ENCODE results near the gene CA5B.

Gene CA5B

GRCh38 chrX:15714529-15714928 is 23.5 kb upstream of the CA5B start:
- in situ Hi-C loops (cut with HindIII; ENCODE audit: low pct_ligation_motif_present, low sequenced_read_pairs) = no loop called here
- no peaks in the 10 kb centered on the region for H3K27me3 ChIP-seq (replicated peaks)
- no peak overlapping the region for H3K4me3 ChIP-seq (ENCODE audit: low read depth, low read length)
- H3K27ac ChIP-seq = no peak overlapping the region
- TF ChIP-seq CTCF (IDR thresholded peaks at IDR 0.05; ENCODE audit: low read depth, low read length, missing control alignments) = no peak
- no peaks in the 10 kb centered on the region for H3K36me3 ChIP-seq (replicated peaks)
- DNase-seq = no peak

GRCh38 chrX:15718283-15718970 is 19.6 kb upstream of the CA5B start:
- no peaks in the 10 kb centered on the region for H3K27me3 ChIP-seq (replicated peaks)
- H3K4me3 ChIP-seq (ENCODE audit: low read depth, low read length) = no peak overlapping the region
- H3K27ac ChIP-seq = no peak overlapping the region
- H3K36me3 ChIP-seq (replicated peaks) = no peaks in the 10 kb centered on the region
- no peak for DNase-seq
- in situ Hi-C loops (cut with HindIII; ENCODE audit: low pct_ligation_motif_present, low sequenced_read_pairs) = no loop called here
- TF ChIP-seq CTCF (IDR thresholded peaks at IDR 0.05; ENCODE audit: low read depth, low read length, missing control alignments) = no peak

- DNase-seq = no peak
- Histone ChIP-seq H3K36me3 (replicated peaks) (no peaks in the 10 kb centered on the region), H3K27me3 (replicated peaks) (no peaks in the 10 kb centered on the region), H3K4me3 (ENCODE audit: low read depth, low read length) (no peak overlapping the region), H3K27ac (no peak overlapping the region)
- TF ChIP-seq CTCF (IDR thresholded peaks at IDR 0.05; ENCODE audit: low read depth, low read length, missing control alignments) = no peak
- in situ Hi-C loops (cut with HindIII; ENCODE audit: low pct_ligation_motif_present, low sequenced_read_pairs) = no loop called here
Measured at GRCh38 chrX:15719324-15719968, 18.6 kb upstream of the CA5B start.

GRCh38 chrX:15721911-15722310 is 16.2 kb upstream of the CA5B start:
- no peak for DNase-seq
- Histone ChIP-seq H3K36me3 (replicated peaks) (no peaks in the 10 kb centered on the region), H3K27ac (no peak overlapping the region), H3K27me3 (replicated peaks) (no peaks in the 10 kb centered on the region), H3K4me3 (ENCODE audit: low read depth, low read length) (no peak overlapping the region)
- TF ChIP-seq CTCF (IDR thresholded peaks at IDR 0.05; ENCODE audit: low read depth, low read length, missing control alignments) = no peak
- in situ Hi-C loops (cut with HindIII; ENCODE audit: low pct_ligation_motif_present, low sequenced_read_pairs) = no loop called here

- no peaks in the 10 kb centered on the region for H3K36me3 ChIP-seq (replicated peaks)
- TF ChIP-seq CTCF (IDR thresholded peaks at IDR 0.05; ENCODE audit: low read depth, low read length, missing control alignments) = no peak
- no peak overlapping the region for H3K27ac ChIP-seq
- H3K27me3 ChIP-seq (replicated peaks) = no peaks in the 10 kb centered on the region
- no peak overlapping the region for H3K4me3 ChIP-seq (ENCODE audit: low read depth, low read length)
- no peak for DNase-seq
- in situ Hi-C loops (cut with HindIII; ENCODE audit: low pct_ligation_motif_present, low sequenced_read_pairs) = no loop called here
Measured at GRCh38 chrX:15723887-15724517, 14.1 kb upstream of the CA5B start.

Data from brain microvascular endothelial cell (primary cell).